GM12878 (cell line): ENCODE measurements around the gene METTL14. TPM values are rescaled to one million over a fixed set of nuclear protein-coding genes. Genes with fewer than 3 reads are reported as not detected.

Source experiments
- CBX3 ChIP-seq: fragments of 200-600 bp; sonication (generic); IDR thresholded peaks from 2 replicates; pipeline ENCODE4 v1.6.1; 2016; ENCODE audit warnings: low read depth, borderline replicate concordance
- CHD1 ChIP-seq: IDR thresholded peaks from 2 replicates; pipeline ENCODE4 v1.6.1; 2012; ENCODE audit warnings: low read depth, low read length, improper control_type of control experiment
- E2F4 ChIP-seq: IDR thresholded peaks from 2 replicates; pipeline ENCODE4 v1.6.1; 2012; ENCODE audit warnings: low read depth, low read length, improper control_type of control experiment
- EGR1 ChIP-seq, 2 experiments: IDR thresholded peaks; 1 replicate in 1 of 2; 2 replicates in 1 of 2; pipeline ENCODE4 v1.6.1; 2011 to 2012; ENCODE audit warnings: low read depth in 2 of 2, low read length in 2 of 2, borderline replicate concordance in 1 of 2, mild to moderate bottlenecking in 1 of 2, moderate library complexity in 1 of 2
- IKZF2 ChIP-seq, 2 experiments: fragments of 450-650 bp; IDR thresholded peaks; 2 replicates each; pipeline ENCODE4 v1.6.1; 2017; ENCODE audit warnings: mild to moderate bottlenecking in 2 of 2, moderate library complexity in 2 of 2
- KDM1A ChIP-seq: fragments of 200-600 bp; sonication (generic); IDR thresholded peaks from 2 replicates; pipeline ENCODE4 v1.6.1; 2016; ENCODE audit warnings: borderline replicate concordance
- MAX ChIP-seq: IDR thresholded peaks from 2 replicates; pipeline ENCODE4 v1.6.1; 2012; ENCODE audit warnings: low read depth, low read length, improper control_type of control experiment
- NFIC ChIP-seq: IDR thresholded peaks from 2 replicates; pipeline ENCODE4 v1.6.1; 2012; ENCODE audit warnings: low read depth, mild to moderate bottlenecking, inconsistent platforms, low read length, moderate library complexity
- PAX5 ChIP-seq: IDR thresholded peaks from 2 replicates; pipeline ENCODE4 v1.6.1; 2011; ENCODE audit warnings: low read depth, low read length, borderline replicate concordance
- POU2F2 ChIP-seq: IDR thresholded peaks from 3 replicates; pipeline ENCODE4 v1.6.1; 2011; ENCODE audit warnings: low read depth, mild to moderate bottlenecking, low read length, borderline replicate concordance
- RAD51 ChIP-seq: fragments of 450-650 bp; IDR thresholded peaks from 2 replicates; pipeline ENCODE4 v1.6.1; 2016; ENCODE audit warnings: moderate library complexity, mild to moderate bottlenecking, inconsistent platforms
- RBBP5 ChIP-seq: fragments of 200-600 bp; sonication (generic); conservative IDR thresholded peaks from 2 replicates; pipeline ENCODE4 v1.6.1; 2016
- RCOR1 ChIP-seq: conservative IDR thresholded peaks from 2 replicates; pipeline ENCODE4 v1.6.1; 2012; ENCODE audit warnings: low read depth, low read length, improper control_type of control experiment
- SUZ12 ChIP-seq: fragments of 200-600 bp; sonication (generic); IDR thresholded peaks from one replicate; pipeline ENCODE4 v1.6.1; 2018; ENCODE audit warnings: antibody characterized with exemption, mild to moderate bottlenecking; ENCODE audit not compliant: unreplicated experiment
- TCF7 ChIP-seq: IDR thresholded peaks from 2 replicates; pipeline ENCODE4 v1.6.1; 2014; ENCODE audit warnings: antibody characterized with exemption, borderline replicate concordance
- polyA plus RNA-seq, 11 experiments: library from polyadenylated mRNA; depleted of rRNA in 4 of 11; unstranded in 6 of 11; stranded (reverse) in 5 of 11; fragments of >200 nt; fragmentation: Nextera tagmentation in 4 of 11; fragmentation: Illumina TruSeq in 1 of 11; extraction: Ambion mirVana in 4 of 11; extraction: Trizol in 1 of 11; gene quantifications; 1 replicate in 1 of 11; 2 replicates in 10 of 11; pipeline versions ENCODE4 v1.2.1 to v1.2.3, GENCODE V29; 2011 to 2016; ENCODE audit warnings: inconsistent platforms in 2 of 11, missing spikeins in 2 of 11, low read depth in 1 of 11
- total RNA-seq, 4 experiments: library from RNA; depleted of rRNA in 3 of 4; stranded (reverse); fragments of >200 nt in 3 of 4; fragmentation: Illumina TruSeq in 1 of 4; extraction: Trizol in 1 of 4; gene quantifications; 2 replicates each; pipeline versions ENCODE4 v1.2.1 to v1.2.3, GENCODE V29; 2013 to 2021
- TF ChIP-seq, protein P1 (sequence below): IDR thresholded peaks from 2 replicates; pipeline ENCODE4 v1.6.1; 2012; ENCODE audit warnings: improper control_type of control experiment, low read depth, low read length; ENCODE audit not compliant: insufficient replicate concordance
- TF ChIP-seq, protein P2 (sequence below): fragments of 450-650 bp; IDR thresholded peaks from 2 replicates; pipeline ENCODE4 v1.6.1; 2017; ENCODE audit warnings: mild to moderate bottlenecking, moderate library complexity
- TF ChIP-seq, protein P3 (sequence below): fragments of 150-350 bp; IDR thresholded peaks from 2 replicates; pipeline ENCODE4 v1.6.1; 2014; ENCODE audit warnings: mild to moderate bottlenecking, low read depth, low read length

METTL14 gene
- total and polyA plus RNA-seq, 10 of the 15 experiments (the other 5 are each of a cell fraction or from before 2014, with no cell fraction given): 11.2 to 44.9 (median 27.6) TPM

DNA sequence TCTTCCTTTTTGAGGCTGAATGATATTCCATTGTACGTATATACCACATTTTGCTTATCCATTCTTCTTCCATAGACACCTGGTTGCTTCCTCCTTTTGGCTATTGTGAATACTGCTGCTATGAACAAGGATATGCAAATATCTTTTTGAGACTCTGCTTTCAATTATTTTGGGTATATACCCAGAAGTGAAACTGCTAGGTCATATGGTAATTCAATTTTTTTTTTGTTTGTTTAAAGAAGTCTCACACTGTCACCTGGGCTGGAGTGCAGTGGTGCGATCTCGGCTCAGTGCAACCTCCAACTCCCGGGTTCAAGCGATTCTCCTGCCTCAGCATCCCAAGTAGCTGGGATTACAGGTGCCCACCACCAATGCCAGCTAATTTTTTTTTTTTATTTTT is 75.3 kb downstream of the METTL14 start (continued):
- no peak for TF ChIP-seq E2F4
- TF ChIP-seq KDM1A: no peak
- TF ChIP-seq, protein P1, sequence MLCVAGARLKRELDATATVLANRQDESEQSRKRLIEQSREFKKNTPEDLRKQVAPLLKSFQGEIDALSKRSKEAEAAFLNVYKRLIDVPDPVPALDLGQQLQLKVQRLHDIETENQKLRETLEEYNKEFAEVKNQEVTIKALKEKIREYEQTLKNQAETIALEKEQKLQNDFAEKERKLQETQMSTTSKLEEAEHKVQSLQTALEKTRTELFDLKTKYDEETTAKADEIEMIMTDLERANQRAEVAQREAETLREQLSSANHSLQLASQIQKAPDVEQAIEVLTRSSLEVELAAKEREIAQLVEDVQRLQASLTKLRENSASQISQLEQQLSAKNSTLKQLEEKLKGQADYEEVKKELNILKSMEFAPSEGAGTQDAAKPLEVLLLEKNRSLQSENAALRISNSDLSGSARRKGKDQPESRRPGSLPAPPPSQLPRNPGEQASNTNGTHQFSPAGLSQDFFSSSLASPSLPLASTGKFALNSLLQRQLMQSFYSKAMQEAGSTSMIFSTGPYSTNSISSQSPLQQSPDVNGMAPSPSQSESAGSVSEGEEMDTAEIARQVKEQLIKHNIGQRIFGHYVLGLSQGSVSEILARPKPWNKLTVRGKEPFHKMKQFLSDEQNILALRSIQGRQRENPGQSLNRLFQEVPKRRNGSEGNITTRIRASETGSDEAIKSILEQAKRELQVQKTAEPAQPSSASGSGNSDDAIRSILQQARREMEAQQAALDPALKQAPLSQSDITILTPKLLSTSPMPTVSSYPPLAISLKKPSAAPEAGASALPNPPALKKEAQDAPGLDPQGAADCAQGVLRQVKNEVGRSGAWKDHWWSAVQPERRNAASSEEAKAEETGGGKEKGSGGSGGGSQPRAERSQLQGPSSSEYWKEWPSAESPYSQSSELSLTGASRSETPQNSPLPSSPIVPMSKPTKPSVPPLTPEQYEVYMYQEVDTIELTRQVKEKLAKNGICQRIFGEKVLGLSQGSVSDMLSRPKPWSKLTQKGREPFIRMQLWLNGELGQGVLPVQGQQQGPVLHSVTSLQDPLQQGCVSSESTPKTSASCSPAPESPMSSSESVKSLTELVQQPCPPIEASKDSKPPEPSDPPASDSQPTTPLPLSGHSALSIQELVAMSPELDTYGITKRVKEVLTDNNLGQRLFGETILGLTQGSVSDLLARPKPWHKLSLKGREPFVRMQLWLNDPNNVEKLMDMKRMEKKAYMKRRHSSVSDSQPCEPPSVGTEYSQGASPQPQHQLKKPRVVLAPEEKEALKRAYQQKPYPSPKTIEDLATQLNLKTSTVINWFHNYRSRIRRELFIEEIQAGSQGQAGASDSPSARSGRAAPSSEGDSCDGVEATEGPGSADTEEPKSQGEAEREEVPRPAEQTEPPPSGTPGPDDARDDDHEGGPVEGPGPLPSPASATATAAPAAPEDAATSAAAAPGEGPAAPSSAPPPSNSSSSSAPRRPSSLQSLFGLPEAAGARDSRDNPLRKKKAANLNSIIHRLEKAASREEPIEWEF: no peak
- no peak for TF ChIP-seq EGR1 (IDR thresholded peaks at IDR 0.05; ENCODE audit: borderline replicate concordance in 1 of 2, low read depth in 2 of 2, low read length in 2 of 2)
- TF ChIP-seq SUZ12: no peak
- peak; percentile 21; the same call in 1 of the 2 replicates for TF ChIP-seq RAD51
- TF ChIP-seq TCF7: no peak
- peak in 1 of 2 experiments; percentile 44; a peak in 3 of 4 replicates for TF ChIP-seq IKZF2 (IDR thresholded peaks at IDR 0.05)
- peak; percentile 74; the same call in 1 of the 3 replicates for TF ChIP-seq POU2F2
- TF ChIP-seq CBX3: no peak
- no peak for TF ChIP-seq RBBP5
- TF ChIP-seq, protein P2, sequence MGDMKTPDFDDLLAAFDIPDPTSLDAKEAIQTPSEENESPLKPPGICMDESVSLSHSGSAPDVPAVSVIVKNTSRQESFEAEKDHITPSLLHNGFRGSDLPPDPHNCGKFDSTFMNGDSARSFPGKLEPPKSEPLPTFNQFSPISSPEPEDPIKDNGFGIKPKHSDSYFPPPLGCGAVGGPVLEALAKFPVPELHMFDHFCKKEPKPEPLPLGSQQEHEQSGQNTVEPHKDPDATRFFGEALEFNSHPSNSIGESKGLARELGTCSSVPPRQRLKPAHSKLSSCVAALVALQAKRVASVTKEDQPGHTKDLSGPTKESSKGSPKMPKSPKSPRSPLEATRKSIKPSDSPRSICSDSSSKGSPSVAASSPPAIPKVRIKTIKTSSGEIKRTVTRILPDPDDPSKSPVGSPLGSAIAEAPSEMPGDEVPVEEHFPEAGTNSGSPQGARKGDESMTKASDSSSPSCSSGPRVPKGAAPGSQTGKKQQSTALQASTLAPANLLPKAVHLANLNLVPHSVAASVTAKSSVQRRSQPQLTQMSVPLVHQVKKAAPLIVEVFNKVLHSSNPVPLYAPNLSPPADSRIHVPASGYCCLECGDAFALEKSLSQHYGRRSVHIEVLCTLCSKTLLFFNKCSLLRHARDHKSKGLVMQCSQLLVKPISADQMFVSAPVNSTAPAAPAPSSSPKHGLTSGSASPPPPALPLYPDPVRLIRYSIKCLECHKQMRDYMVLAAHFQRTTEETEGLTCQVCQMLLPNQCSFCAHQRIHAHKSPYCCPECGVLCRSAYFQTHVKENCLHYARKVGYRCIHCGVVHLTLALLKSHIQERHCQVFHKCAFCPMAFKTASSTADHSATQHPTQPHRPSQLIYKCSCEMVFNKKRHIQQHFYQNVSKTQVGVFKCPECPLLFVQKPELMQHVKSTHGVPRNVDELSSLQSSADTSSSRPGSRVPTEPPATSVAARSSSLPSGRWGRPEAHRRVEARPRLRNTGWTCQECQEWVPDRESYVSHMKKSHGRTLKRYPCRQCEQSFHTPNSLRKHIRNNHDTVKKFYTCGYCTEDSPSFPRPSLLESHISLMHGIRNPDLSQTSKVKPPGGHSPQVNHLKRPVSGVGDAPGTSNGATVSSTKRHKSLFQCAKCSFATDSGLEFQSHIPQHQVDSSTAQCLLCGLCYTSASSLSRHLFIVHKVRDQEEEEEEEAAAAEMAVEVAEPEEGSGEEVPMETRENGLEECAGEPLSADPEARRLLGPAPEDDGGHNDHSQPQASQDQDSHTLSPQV: no peak
- TF ChIP-seq CHD1: no peak
- TF ChIP-seq NFIC: no peak
- TF ChIP-seq PAX5: no peak
- TF ChIP-seq, protein P3, sequence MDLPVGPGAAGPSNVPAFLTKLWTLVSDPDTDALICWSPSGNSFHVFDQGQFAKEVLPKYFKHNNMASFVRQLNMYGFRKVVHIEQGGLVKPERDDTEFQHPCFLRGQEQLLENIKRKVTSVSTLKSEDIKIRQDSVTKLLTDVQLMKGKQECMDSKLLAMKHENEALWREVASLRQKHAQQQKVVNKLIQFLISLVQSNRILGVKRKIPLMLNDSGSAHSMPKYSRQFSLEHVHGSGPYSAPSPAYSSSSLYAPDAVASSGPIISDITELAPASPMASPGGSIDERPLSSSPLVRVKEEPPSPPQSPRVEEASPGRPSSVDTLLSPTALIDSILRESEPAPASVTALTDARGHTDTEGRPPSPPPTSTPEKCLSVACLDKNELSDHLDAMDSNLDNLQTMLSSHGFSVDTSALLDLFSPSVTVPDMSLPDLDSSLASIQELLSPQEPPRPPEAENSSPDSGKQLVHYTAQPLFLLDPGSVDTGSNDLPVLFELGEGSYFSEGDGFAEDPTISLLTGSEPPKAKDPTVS: no peak
- no peak for TF ChIP-seq MAX
- TF ChIP-seq RCOR1: no peak
